GM12874 (cell line): ENCODE data around the gene HNRNPU.

Experiments
- TF ChIP-seq, protein P1 (sequence below): IDR thresholded peaks from 2 replicates; pipeline ENCODE4 v1.5.1; 2011; ENCODE audit warnings: low read depth, mild to moderate bottlenecking, control low read depth, low read length, moderate library complexity; ENCODE audit not compliant: insufficient read depth

Gene HNRNPU

DNA sequence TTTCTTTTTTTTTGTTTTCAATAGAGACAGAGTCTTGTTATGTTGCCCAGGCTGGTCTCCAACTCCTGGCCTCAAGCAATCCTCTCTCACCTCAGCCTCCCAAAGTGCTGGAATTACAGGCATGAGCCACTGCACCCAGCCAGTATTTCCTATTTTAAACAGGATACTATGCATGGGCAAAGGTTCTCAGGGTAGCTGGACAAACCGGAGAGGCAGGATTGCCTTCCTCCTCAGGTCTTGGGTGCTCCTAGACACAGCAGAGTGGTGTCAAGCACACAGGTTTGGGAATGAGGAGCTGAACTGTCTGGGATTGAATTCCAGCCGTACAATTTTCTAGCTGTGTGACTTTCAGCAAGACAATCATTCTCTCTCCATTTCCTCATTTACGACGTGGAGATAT, 22.9 kb upstream of the HNRNPU start:
- TF ChIP-seq, protein P1, sequence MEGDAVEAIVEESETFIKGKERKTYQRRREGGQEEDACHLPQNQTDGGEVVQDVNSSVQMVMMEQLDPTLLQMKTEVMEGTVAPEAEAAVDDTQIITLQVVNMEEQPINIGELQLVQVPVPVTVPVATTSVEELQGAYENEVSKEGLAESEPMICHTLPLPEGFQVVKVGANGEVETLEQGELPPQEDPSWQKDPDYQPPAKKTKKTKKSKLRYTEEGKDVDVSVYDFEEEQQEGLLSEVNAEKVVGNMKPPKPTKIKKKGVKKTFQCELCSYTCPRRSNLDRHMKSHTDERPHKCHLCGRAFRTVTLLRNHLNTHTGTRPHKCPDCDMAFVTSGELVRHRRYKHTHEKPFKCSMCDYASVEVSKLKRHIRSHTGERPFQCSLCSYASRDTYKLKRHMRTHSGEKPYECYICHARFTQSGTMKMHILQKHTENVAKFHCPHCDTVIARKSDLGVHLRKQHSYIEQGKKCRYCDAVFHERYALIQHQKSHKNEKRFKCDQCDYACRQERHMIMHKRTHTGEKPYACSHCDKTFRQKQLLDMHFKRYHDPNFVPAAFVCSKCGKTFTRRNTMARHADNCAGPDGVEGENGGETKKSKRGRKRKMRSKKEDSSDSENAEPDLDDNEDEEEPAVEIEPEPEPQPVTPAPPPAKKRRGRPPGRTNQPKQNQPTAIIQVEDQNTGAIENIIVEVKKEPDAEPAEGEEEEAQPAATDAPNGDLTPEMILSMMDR = no peak

DNA sequence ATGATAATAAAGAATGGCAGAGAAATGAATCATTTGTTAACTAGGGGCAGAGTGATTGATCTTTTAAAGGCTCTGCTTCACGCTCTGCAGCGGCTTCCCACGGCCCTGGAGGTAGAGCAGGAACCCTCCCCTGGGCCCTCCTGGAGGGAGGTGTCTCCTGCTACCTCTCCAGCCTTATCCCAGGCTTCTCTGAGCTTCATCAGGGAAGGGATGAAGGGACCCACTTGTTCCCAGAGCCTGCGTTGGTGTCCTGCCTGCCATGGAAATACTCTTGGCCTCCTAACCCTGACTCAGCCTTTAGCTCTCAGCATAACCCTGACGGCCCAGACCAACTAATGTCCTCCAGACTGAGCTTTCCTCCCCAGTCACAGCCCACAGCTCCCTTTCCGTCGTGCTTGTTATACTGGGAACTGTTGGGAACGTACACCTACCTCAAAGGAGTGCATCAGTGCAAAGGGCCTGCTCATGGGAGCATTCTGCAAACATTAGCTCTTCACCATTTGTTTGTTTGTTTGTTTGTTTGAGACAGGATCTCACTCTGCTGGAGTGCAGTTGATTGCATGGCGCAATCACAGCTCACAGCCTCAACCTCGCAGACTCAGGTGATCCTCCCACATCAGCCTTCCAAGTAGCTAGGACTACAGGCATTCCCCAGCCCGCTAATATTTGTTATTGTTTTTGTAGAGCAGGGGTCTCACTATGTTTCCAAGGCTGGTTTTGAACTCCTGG, 17.4 kb upstream of the HNRNPU start:
- TF ChIP-seq, protein P1 = no peak

GRCh38 chr1:244878681-244879080, 14.3 kb upstream of the HNRNPU start:
- TF ChIP-seq, protein P1 = no peak

GRCh38 chr1:244876228-244876910, 12.0 kb upstream of the HNRNPU start:
- TF ChIP-seq, protein P1 = no peak

DNA sequence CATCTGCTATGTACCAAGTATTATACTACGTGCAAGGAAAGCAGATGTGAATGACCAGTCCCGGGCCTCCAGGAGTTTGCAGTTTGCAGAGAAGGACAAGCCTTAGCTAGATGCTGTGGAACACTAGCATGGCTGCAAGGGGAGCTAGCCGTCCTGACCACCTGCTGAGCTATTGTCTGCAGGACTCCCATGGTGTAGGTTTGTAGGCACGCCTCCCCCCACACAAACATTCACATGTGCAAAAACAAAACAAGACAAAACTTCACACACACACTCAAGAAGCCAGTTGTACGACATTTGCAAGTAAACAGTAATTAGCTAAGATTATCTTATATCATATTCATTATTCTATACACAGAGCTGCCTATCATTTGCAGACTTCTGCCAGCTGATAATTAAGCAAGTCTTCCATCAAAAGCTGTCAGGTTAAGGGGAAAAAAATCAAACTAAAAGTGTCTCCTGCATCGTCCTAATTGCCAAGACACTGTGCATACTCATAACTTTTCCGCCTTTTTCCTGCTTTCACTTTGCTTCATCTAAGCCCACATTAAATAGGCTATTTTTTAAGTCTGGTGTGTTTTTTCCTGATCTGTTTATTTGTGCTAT, 10.7 kb upstream of the HNRNPU start:
- TF ChIP-seq, protein P1 = no peak

- TF ChIP-seq, protein P1 = no peak
Measured at GRCh38 chr1:244869950-244870349, 5.6 kb upstream of the HNRNPU start.

DNA sequence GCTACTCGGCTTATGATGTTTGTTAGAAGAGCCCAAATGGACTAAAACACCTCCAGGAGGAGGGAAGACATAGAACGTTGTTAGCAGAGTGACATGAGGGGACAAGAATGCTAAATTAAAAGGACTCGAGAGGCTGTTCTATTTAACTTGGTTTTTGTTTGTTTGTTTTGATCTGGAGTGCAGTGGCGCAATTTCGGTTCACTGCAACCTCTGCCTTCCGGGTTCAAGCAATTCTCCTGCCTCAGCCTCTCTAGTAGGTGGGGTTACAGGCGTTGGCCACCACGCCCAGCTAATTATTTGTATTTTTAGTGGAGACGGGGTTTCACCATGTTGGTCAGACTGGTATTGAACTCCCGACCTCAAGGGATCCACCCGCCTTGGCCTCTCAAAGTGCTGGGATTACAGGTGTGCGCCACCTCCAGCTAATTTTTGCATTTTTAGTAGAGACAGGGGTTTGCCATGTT, 5.1 kb upstream of the HNRNPU start:
- TF ChIP-seq, protein P1 = no peak
